ENCODE results near the gene ST8SIA5.

ST8SIA5 gene

GRCh38 chr18:46693996-46694395 lies 62.9 kb downstream of the ST8SIA5 start:
- TF ChIP-seq, protein P1, sequence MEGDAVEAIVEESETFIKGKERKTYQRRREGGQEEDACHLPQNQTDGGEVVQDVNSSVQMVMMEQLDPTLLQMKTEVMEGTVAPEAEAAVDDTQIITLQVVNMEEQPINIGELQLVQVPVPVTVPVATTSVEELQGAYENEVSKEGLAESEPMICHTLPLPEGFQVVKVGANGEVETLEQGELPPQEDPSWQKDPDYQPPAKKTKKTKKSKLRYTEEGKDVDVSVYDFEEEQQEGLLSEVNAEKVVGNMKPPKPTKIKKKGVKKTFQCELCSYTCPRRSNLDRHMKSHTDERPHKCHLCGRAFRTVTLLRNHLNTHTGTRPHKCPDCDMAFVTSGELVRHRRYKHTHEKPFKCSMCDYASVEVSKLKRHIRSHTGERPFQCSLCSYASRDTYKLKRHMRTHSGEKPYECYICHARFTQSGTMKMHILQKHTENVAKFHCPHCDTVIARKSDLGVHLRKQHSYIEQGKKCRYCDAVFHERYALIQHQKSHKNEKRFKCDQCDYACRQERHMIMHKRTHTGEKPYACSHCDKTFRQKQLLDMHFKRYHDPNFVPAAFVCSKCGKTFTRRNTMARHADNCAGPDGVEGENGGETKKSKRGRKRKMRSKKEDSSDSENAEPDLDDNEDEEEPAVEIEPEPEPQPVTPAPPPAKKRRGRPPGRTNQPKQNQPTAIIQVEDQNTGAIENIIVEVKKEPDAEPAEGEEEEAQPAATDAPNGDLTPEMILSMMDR (IDR thresholded peaks at IDR 0.05; ENCODE audit: insufficient read depth, low read depth, low read length, missing control alignments) = no peak
- H3K4me3 ChIP-seq (ENCODE audit: low read depth, low read length) = no peak overlapping the region
- no peak for DNase-seq (ENCODE audit: low read depth)

DNA sequence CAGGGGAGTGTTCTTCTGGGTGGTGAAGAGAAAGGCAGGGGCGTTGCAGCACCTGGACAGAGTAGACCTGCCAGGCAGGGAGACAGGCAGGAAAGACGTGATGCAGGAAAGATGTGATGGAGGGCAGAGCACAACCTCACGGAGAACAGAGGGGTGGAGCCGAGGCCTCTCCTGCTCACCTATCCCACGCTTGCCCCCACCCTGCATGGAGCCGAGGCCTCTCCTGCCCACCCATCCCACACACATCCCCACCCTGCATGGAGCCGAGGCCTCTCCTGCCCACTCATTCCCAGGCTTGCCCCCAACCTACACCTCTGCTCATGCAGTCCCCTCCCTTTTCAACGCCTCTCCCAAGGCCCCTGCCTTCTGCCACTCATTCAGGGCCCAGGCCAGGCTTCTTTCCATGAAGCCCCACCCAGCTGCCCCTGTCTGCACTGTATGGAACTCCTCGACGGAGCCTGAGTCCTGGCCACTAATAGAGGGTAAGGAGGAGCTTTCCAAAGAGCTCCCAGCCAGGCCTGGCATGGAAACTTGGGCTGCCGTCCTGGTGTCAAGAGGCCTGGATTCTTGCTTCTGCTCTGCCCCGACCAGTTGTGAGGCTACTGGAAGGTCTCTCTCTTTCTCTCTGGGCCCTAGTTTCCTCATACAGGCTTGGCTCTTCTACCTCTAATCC lies 67.9 kb downstream of the ST8SIA5 start:
- H3K4me3 ChIP-seq (ENCODE audit: low read depth, low read length) = no peak overlapping the region
- DNase-seq (ENCODE audit: low read depth) = no peak
- TF ChIP-seq, protein P1 (IDR thresholded peaks at IDR 0.05; ENCODE audit: insufficient read depth, low read depth, low read length, missing control alignments) = no peak

GRCh38 chr18:46686186-46686585 lies 70.7 kb downstream of the ST8SIA5 start:
- TF ChIP-seq, protein P1 (IDR thresholded peaks at IDR 0.05; ENCODE audit: insufficient read depth, low read depth, low read length, missing control alignments) = no peak
- DNase-seq (ENCODE audit: low read depth) = no peak
- no peak overlapping the region for H3K4me3 ChIP-seq (ENCODE audit: low read depth, low read length)

- TF ChIP-seq, protein P1 (IDR thresholded peaks at IDR 0.05; ENCODE audit: insufficient read depth, low read depth, low read length, missing control alignments) = no peak
- no peak for DNase-seq (ENCODE audit: low read depth)
- H3K4me3 ChIP-seq (ENCODE audit: low read depth, low read length) = no peak overlapping the region
Observed at GRCh38 chr18:46683252-46683651, 73.6 kb downstream of the ST8SIA5 start.

DNA sequence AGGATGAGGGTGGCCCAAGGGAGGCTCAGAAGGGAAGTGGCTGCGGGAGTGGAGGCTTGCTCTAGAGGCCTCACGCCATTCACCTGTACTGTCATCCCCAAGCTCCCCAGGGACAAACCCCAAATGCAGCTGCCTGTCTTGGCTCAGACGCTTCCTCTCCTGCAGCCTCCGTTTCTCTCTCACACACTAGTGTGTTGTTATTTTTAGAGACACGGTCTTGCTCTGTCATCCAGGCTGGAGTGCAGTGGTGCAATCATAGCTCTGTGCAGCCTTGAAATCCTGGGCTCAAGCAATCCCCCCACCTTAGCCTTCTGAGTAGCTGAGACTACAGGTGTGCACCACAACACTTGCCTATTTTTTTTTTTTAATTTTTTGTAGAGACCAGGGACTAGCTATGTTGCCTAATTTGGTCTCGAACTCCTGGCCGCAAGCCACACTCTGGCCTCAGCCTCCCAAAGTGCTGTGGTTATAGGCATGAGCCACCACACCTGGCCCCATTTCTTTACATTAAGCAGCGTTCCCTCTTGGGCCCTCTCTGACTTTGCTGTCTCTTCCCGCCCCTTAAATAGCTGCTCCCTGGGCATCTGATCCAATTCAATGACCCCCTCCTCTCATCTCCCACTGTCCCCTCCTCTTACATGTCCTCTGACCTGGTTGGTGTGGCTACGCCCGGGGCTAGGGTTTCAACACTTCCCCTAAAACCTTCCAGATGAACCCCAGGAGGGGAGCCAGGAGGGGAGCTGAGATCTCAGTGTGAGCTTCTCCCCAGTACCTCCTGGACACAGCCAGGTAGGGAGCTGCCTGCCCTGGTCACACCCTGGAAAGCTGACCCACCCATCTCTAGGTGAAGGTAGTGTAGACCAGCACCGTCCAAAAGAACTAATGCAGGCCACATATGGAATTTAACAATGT lies 75.8 kb downstream of the ST8SIA5 start:
- TF ChIP-seq, protein P1 (IDR thresholded peaks at IDR 0.05; ENCODE audit: insufficient read depth, low read depth, low read length, missing control alignments) = no peak
- peak; percentile 20 for DNase-seq (ENCODE audit: low read depth)

DNA sequence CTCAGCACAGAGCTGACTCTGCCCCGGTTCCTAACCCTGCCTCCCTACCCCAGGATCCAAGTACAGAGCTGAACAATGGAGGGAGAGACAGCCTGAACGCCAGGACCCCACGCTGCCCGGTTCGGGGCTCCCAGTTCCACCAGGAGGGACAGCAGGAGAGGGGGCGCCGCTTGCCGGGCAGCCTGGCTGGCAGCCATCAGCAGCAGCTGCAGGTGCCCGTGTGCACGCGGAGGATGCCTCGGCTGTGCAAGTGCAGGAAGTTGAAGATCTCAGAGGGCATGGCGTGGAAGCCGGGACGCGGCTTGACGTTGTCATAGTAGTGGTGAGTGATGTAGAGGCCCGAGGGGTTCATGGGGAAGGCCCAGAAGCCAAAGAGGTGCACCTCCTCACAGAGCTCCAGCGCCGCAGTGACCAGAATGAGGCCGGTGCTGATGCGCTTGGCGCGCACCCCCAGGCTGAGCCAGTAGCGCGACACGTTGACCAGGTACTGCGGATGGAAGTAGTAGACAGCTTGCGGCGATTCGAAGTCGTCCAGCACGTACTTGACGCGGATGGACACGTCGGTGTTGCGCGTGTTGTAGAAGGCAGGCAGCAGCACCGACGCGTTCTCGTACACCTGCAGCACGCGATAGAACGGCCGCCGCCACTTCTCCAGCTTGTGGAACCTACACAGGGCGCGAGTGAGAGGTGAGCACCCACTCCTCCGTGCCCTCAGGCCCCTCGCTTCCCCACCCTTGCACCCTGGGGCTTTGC lies 76.8 kb downstream of the ST8SIA5 start:
- no peak overlapping the region for H3K4me3 ChIP-seq (ENCODE audit: low read depth, low read length)
- DNase-seq (ENCODE audit: low read depth) = no peak
- TF ChIP-seq, protein P1 (IDR thresholded peaks at IDR 0.05; ENCODE audit: insufficient read depth, low read depth, low read length, missing control alignments) = no peak

More for the DNA sequence above, 75.8 kb downstream of the ST8SIA5 start:
- H3K4me3 ChIP-seq (ENCODE audit: low read depth, low read length) = no peak overlapping the region

Data from GM12865 (cell line).